SK-N-SH (cell line): Measurements from ENCODE around the gene ZRANB3.
"Not testable (repeated sequence)": the region's sequence is repeated elsewhere in the genome, so short reads cannot be mapped to it uniquely, and the experiment has no call there.

Experiments
- POLR2AphosphoS5 ChIP-seq: IDR thresholded peaks from 2 replicates; pipeline ENCODE4 v1.6.1; 2012; ENCODE audit warnings: low read depth, low read length
- RFX5 ChIP-seq: IDR thresholded peaks from 2 replicates; pipeline ENCODE4 v1.6.1; 2012; ENCODE audit warnings: mild to moderate bottlenecking, improper control_type of control experiment, low read length
- TEAD4 ChIP-seq: IDR thresholded peaks from 2 replicates; pipeline ENCODE4 v1.4.0; 2012; ENCODE audit warnings: mild to moderate bottlenecking, borderline replicate concordance; ENCODE audit not compliant: insufficient read depth
- USF2 ChIP-seq: fragments of 150-350 bp; IDR thresholded peaks from 2 replicates; pipeline ENCODE4 v1.6.1; 2017; ENCODE audit warnings: antibody characterized with exemption, low read length, low read depth, borderline replicate concordance
- ZBTB33 ChIP-seq: IDR thresholded peaks from 2 replicates; pipeline ENCODE4 v1.4.0; 2012; ENCODE audit warnings: low read depth, borderline replicate concordance

DNA sequence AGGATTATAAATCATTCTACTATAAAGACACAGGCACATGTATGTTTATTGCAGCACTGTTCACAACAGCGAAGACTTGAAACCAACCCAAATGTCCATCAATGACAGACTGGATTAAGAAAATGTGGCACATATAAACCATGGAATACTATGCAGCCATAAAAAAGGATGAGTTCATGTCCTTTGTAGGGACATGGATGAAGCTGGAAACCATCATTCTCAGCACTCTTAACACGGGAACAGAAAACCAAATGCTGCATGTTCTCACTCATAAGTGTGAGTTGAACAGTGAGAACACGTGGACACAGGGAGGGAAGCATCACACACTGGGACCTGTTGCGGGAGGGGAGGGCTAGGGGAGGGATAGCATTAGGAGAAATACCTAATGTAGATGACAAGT lies 441.4 kb downstream of the ZRANB3 start:
- not testable (repeated sequence) for TF ChIP-seq TEAD4, POLR2AphosphoS5, RFX5, USF2, ZBTB33
